GM20431 (cell line): ENCODE data around the gene DYRK1A.
"Not testable (repeated sequence)": the region's sequence is repeated elsewhere in the genome, so short reads cannot be mapped to it uniquely, and the experiment has no call there.

Source experiments
- in situ Hi-C: fragments of 300-500 bp; cut with MseI, MboI; formaldehyde crosslinking; loops from one replicate; pipeline ENCODE4 v1.15.0; 2020; ENCODE audit warnings: low sequenced_read_pairs; ENCODE audit not compliant: unreplicated experiment

DYRK1A gene

DNA sequence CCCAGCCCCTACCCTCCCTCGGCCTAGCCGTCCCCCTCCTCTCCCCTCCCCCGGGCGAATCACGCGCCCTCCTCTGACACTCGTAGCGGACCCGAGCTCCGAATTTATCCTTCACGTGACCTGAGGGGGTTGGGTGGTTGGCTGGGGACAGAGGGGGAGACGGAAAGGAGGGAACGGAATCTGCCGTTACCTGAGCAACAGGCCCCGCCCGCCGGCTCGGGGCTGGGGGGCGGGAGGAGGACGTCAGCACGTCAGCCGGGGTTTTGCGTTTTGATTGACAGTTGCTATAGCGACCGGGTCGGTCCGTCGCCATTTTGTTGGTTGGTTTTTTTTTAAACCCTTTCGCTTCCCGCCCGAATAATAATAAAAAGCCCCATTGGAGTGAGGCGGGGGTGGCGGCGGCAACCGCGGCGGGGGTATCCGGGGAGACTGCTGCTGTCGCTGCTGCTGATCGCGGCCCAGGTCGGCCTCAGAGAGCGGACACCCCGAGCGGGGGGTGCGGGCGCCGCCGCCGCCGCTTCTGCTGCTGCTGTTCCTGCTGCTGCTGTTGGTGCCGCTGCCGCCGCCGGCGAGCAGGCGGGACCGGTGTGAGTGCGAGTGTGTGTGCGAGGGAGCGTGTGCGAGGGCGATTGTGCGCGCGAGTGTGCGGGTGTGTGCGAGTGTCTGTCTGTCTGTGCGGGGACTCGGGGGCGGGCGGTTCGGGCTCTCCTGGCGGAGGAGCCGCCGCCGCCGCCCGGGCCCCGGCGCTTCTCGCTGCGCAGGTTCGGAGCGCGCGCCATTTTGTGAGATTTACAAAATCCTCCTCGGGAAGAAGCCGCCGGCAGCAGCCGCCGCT is at the start of gene DYRK1A:
Gene DYRK1A (plus strand): TSS at position 292 of the 835 bp plus-strand sequence. CDS start 53,602 bp downstream, outside the sequence.
- in situ Hi-C loops = no loop called here

DNA sequence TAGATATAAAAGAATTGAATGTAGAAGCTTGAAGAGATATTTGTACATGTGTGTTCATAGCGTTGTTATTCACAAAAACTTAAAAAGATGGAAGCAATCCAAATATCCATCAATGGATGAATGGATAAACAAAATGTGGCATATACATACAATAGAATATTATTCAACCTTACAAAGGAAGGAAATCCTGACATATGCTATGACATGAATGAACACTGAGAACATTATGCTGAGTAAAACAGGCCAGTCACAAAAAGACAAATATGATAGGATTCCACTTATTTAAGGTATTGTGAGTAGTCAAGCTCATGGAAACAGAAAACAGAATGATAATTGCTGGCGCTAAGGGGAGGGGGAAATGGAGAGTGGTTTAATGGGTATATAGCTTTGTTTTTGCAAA is 47.0 kb upstream of the DYRK1A start:
- in situ Hi-C loops = no loop called here

DNA sequence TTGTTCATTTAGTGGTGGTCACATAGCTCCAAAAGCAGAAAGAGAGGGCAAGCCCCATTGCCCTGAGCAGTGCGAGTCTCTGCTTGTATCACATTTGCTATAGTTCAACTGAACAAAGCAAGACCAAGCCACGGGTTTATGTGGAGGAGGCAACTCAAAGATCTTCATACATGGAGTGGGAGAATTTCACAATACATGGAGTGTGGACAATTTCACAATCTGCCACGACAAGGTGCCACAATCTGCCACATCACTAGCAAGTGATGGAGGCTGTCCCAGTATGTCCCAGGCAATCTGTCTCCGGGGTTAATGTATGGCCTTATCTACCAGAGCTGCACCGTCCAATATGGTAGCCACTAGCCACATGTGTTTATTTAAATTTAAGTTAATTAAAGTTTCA is 44.5 kb upstream of the DYRK1A start:
- in situ Hi-C loops = no loop called here

DNA sequence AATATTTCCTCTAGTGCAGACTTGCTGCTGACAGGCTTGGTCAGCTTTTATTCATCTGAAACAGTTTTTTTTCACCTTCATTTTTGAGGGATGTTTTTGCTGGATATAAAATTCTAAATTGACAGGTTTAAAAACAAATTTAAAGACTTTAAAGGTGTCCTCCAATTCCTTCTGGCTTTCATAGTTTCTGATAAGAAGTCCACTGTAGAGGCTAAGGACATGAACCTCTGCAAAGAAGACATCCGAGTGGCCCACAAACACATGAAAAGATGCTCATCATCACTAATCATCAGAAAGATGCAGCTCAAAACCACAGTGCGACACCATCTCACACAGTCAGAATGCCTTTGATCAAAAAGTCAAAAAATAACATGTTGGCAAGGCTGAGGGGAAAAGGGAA is 42.0 kb upstream of the DYRK1A start:
- in situ Hi-C loops = no loop called here

DNA sequence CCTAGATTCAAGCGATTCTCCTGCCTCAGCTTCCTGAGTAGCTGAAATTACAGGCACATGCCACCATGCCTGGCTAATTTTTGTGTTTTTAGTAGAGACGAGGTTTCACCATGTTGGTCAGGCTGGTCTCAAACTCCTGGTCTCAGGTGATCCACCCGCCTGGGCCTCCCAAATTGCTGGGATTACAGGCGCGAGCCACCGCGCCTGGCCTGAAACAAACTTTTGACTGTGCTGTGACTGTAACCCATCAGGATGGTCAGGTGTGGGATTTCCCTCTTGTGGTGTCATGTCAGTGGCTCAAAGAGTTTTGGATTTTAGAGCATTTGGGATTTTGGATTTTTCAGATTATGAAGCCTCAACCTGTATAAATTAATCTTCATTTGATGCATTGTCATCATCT is 38.4 kb upstream of the DYRK1A start:
- in situ Hi-C loops = not testable (repeated sequence)

DNA sequence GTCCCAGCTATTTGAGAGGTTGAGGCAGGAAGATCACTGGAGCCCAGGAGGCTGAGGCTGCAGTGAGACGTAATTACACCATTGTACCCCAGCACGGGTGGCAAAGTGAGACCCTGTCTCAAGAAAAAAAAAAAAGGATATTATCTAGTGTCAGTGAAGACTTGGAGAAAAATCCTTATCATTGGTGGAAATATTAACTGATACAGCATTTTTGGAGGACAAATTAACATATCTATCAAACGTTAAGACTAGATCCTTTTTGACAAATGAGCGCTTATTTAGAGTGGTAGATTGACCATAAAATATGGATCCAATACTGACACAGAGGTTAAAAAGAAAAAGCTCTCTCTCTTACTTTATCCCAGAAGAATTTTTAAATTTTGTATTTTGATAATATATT is 35.2 kb upstream of the DYRK1A start:
- in situ Hi-C loops = no loop called here

DNA sequence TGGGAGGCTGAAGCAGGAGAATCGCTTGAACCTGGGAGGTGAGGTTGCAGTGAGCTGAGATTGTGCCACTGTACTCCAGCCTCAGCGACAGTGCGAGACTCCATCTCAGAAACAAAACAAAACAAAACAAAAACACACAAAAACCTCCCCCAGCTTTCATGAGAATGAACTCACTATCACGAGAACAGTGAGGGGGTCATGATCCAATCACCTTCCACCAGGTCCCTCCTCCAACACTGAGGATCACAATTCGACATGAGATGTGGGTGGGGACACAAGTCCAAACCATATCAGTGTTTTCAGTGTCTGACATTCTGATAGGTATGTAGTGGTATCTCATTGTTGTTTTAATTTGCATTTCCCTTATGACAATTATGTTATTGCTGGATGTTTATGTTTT is 31.5 kb upstream of the DYRK1A start:
- in situ Hi-C loops = no loop called here

DNA sequence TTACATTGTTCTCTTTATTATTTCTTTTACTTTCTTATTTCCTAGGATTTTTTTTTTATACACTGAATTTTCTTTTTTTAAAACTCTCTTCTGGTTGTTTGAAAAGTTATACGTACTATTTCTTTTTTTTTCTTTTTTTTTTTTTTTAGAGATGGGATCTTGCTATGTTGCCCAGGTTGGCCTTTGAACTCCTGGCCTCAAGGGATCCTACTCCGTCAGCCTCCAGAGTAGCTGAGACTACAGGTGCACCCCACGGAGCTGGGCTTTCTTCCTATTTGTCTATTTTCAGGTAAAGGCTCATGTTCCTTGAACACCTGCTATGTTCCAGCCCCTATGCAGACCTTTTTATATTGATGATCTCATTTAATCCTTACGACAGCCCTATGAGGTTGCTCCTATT is 29.4 kb upstream of the DYRK1A start:
- in situ Hi-C loops = no loop called here

DNA sequence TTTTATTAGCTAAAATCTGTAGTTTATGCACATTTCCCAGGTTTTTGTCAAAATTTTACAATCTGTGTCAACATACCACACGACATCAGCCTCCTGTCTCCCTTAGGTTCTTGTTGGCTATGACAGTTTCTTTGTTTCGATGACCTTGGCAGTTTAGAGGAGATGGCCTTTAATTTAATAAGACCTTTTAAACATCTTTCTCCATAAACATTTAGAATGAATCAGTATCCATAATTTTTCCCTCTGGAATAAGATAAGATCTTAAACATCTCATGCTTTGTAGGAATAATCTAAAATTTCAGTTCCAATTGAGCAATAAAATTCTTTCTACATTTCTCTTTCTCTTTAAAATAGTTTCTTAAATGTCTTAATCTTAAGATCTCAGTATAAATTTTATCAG is 28.7 kb upstream of the DYRK1A start:
- in situ Hi-C loops = no loop called here

DNA sequence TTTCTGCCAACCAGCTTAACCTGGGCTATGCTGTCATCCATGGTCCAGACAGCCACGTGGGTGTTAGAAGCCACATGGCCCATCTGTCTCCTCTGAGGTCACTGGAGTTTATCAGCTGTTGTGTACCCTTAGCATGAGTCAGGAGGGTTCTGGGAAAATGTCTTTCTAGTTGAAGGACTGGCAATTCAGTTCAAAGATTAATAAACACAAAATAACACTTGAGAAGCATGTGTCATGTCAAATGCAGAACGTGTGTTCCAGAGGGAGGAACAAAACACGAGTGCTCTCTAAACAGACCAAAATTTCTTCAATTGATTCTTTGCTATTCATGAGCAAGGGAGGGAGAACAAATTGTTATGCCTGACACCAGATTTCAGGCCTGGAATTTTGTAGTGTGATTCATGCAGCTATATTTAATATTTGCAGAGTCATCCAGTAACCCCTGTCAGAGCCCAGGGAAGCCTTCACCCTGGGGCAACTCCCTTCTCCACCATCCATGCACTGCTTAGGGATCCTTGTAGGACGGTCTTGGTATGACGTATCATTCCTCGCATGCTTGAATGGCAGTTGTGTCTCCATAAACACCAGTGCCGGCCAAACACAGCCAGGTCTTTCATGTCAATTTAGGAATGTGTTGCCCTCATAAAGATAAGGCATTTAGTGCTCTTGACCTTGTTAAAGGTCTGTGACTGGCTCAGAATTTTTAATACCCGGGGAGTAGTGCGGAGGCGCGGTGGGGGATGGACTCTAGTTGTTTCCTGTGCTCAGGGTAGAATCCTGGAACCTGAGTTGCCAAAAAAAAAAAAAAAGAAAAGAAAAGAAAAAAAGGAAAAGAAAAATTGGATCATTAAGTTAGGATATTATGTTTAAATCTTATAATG is 27.7 kb upstream of the DYRK1A start:
- in situ Hi-C loops = no loop called here

DNA sequence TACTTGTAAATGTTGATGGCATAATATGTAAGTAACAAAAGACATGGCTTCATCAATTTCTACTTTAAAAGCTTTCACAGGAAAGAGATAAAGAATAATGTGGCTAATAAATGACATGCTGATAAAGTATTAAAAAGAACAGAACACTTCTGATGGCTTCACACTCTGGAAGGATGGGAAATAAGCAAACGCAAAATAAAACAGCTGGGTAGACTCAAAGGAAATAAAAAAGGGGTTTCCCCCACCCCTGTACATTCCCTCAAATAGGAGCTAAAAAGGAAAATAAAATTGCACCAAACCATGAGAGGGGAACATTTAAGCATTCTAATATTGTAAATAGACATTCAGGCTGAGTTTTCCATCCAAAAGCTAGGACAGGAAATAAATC is 27.0 kb upstream of the DYRK1A start:
- in situ Hi-C loops = no loop called here

DNA sequence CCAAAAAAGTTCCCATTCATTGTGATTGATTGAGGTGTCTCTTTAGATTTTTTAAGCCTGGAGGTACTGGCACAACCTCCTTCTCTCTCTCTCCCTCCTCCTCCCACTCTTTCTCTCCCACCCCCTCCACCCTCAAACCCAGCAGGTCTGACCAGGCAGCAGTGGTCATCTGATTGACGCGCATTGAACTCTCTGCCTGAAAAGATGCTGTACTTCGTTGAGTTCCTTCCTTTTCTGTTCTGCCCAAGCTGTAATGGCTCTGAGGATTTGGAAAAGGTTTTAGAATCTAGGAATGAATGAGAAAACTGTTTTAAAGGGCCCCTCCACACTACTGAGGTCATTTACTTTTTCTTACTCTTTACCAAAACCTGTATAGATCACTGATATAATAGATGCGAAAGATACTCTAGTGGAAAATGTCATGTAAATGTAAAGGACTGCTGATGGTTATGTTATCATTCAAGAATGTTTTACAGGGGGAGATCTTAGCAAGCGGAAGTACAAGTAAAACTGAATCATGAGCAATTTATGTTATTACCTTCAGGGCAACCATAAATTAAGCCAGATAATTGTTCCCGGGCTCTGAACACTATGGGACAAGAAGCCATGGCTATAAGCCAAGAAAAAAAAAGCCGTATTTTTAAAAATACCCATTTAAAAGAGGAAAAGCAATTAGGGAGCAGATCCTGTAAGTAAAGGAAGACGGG is 25.2 kb upstream of the DYRK1A start:
- in situ Hi-C loops = no loop called here

DNA sequence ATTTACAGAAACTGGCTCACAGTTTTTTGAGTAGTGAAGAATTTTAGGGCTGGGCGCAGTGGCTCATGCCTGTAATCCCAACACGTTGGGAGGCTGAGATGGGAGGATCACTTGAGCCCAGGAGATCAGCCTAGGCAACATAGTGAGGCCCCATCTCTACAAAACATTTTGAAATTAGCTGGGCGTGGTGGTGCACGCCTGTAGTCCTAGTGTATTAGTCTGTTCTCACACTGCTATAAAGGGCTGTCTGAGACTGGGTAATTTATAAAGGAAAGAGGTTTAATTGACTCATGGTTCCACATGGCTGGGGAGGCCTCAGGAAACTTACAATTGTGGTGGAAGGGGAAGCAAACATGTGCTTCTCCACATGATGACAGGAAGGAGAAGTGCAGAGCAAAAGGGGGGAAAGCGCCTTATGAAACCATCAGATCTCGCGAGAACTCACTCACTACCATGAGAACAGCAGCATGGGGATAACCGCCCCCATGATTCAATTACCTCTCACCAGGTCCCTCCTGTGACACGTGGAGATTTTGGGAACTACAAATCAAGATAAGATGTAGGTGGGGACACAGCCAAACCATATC is 24.4 kb upstream of the DYRK1A start:
- in situ Hi-C loops = no loop called here

DNA sequence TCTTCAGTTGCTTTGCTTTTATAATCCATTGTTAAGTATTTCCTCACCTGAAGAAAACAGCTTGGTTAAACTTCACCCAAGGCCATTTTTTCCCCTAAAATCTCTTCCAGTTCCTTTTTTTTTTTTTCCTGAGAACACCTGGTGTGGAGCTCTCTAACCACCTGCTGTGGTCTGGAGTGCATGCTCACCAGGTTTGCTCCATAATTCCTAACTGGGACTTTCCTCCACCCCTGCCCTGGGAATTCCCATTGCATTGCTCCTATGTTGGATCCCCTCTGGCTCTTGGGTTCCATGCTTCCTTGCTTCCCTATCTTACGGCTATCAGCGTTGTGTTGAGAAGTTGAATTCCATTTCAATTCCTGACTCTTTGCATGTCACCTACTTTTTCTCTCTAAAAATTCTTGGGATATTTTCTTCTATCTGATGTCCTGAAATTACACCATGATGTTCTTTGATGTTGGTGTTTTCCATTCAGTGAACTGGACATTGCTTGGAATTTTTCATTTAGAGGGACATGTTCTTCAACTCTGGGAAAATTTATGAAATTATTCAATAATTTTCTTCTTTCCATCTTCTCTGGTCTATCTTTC is 19.6 kb upstream of the DYRK1A start:
- in situ Hi-C loops = no loop called here

DNA sequence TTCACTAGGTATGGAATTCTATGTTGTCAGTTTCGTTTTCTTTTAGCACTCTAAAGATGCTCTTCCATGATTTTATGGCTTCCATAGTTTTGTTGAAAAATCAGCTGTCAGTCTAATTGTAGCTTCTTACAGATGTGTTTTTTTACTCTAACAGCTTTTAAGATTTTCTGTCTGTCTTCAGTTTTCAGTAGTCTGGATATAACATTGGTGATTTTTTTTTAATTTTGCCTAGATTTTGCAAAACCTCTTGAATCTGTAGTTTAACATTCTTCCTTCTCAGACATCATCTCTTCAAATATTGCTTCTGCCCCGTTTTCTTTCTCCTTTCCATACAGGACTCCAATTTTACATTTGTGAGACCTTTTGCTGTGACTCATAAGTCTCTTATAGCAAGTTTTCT is 17.9 kb upstream of the DYRK1A start:
- in situ Hi-C loops = no loop called here

DNA sequence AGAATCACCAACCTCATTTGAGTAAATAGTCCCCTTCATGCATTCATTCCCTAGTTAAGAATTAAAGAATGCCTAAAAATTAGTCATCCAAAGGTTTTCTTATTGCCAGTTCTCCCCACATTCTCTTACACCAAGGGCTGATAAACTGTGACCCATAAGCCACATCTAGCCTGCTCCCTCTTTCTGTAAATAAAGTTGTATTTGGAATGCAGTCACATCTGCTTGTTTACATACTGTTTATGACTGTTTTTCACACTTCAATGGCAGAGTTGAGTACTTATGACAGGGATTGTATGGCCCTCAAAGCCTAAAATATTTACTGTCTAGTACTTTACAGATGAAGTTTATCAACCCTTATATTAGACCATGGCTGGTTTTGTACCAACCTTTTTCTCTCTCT is 16.1 kb upstream of the DYRK1A start:
- in situ Hi-C loops = no loop called here

DNA sequence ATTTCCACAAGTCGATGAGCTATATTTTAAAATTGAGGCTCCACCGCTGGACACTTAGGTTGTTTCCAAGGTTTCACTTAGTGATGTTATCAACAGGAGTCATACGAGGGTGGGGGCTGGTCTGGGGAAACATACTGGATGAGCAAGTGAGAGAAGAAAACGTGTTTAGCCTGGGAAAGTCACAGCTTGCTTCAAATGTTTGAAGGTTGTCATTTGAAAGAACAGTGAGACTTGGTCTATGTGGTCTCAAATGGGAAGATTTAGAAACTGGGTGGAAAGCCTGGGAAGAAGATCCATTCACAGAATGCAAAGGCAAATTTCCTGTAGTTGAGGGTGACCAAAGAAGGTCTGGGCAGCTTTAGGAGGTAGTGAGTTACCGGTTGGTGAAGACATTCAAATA is 9.9 kb upstream of the DYRK1A start:
- in situ Hi-C loops = no loop called here

DNA sequence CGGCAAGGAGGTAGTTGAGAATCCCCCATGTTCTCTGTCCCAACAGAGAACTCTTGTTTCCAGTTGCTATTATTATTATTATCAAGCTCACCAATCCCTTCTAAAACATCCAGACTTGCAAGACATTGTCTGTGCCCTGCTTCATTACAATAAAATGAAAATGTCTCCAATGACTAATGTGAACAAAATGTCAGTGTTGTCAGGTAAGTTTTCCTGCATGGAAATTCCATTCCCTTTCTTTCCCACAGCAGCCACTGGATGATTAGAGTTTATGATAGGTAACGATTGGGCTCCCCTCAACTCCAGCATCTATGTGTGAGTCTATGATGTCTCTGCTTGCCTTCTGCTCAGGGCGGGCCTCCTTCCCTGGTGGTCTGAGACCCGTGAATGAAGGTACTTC is 8.9 kb upstream of the DYRK1A start:
- in situ Hi-C loops = no loop called here

DNA sequence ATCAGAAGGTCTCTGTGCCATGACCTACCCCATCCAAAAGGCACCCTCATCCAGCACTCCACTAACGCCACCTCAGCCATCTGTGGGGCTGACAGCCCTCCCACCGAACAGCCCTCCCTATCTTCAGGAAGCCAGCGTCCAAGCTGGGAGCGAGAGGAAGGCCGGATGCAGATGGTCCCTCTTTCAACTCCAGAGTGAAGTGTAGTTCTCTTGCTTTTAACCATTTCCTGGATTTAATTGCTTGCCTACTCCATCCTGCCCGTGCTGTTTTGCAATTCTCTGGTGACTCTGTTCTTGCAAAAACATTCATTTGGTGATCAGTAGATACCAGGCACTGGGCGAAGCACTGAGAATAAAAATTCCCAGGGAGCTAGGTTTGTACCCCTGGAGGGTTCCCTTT is 8.2 kb upstream of the DYRK1A start:
- in situ Hi-C loops = no loop called here

DNA sequence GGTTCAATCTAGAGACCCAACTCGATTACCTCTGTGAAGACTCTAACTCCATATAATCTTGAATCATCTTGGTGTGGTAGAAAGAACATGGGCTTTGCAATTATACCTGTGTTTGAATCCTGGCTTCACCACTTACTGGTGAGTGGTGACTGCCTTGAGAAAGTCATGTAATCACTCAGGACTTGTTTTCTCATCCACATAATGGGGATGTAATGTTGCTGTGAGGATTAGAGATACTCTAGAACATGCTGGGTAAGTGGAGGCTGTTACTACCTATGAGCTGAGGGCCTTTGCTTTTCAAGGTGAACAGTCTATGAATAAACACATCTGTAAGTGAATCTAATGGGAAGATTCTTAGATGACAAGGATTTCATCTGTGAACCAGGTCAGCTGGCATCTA is 2.6 kb upstream of the DYRK1A start:
- in situ Hi-C loops = no loop called here
